ENCODE measurements around the gene KHK.

GRCh38 chr2:27042159-27042661 lies 44.4 kb upstream of the KHK start:
- TF ChIP-seq CTCF (IDR thresholded peaks at IDR 0.05; ENCODE audit: insufficient read depth, low read length) (no peak), POLR2AphosphoS5 (IDR thresholded peaks at IDR 0.05; ENCODE audit: low read depth) (no peak), GABPA (IDR thresholded peaks at IDR 0.05; ENCODE audit: low read depth) (no peak), REST (IDR thresholded peaks at IDR 0.05; ENCODE audit: insufficient replicate concordance, low read depth) (no peak), SPI1 (IDR thresholded peaks at IDR 0.05; ENCODE audit: borderline replicate concordance, low read depth) (no peak)

All from HL-60 (cell line).